ENCODE measurements around the gene CCDC126.
"Not testable (repeated sequence)": the region's sequence is repeated elsewhere in the genome, so short reads cannot be mapped to it uniquely, and the experiment has no call there.

CCDC126 gene, protein sequence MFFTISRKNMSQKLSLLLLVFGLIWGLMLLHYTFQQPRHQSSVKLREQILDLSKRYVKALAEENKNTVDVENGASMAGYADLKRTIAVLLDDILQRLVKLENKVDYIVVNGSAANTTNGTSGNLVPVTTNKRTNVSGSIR

DNA sequence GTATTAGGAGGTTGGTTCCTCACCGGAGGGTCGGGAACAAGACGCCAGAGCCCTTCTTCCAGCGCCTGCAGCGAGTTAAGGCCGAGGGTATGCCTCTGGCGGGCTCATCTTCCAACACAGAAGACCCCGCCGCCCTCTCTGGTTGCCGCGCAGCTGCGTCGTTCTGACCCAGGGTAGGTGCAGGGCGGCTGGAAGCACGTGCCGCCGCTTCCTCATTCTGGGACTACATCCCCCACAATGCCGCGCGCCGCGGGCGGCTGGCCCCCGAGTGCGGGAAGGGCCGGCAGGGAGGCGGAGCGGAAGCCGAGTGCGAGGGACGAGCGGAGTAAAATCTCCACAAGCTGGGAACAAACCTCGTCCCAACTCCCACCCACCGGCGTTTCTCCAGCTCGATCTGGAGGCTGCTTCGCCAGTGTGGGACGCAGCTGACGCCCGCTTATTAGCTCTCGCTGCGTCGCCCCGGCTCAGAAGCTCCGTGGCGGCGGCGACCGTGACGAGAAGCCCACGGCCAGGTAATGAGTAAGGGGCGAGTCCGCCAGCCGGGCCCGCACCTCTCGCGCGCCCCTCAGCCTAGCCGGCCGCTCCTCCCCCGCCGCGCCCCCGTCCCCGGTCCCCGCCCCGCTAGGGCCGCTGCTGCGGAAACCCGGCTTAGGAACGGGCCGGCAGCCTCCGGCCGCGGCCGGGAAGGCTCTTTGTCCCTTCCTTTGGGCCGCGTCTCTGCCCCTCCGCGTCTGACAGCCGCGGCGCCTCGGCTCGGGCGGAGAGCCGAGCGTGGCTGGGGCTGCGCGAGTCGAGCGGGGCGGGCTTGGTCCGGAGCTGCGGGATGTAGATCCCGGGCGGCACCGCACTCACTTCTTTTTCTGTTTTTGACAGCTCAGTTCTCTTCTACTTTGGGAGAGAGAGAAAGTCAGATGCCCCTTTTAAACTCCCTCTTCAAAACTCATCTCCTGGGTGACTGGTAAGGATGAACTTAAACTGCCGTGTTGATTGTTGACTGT, at the start of gene CCDC126:
Gene CCDC126, plus strand, starts transcription at position 289 of the 998 bp plus-strand sequence. CDS start 13,934 bp downstream, outside the sequence.
- peak; percentile 56 for DNase-seq (ENCODE audit: extremely low read depth, low read depth)
- TF ChIP-seq, protein P1, sequence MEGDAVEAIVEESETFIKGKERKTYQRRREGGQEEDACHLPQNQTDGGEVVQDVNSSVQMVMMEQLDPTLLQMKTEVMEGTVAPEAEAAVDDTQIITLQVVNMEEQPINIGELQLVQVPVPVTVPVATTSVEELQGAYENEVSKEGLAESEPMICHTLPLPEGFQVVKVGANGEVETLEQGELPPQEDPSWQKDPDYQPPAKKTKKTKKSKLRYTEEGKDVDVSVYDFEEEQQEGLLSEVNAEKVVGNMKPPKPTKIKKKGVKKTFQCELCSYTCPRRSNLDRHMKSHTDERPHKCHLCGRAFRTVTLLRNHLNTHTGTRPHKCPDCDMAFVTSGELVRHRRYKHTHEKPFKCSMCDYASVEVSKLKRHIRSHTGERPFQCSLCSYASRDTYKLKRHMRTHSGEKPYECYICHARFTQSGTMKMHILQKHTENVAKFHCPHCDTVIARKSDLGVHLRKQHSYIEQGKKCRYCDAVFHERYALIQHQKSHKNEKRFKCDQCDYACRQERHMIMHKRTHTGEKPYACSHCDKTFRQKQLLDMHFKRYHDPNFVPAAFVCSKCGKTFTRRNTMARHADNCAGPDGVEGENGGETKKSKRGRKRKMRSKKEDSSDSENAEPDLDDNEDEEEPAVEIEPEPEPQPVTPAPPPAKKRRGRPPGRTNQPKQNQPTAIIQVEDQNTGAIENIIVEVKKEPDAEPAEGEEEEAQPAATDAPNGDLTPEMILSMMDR (IDR thresholded peaks at IDR 0.05; ENCODE audit: low read depth, low read length), result no peak

DNA sequence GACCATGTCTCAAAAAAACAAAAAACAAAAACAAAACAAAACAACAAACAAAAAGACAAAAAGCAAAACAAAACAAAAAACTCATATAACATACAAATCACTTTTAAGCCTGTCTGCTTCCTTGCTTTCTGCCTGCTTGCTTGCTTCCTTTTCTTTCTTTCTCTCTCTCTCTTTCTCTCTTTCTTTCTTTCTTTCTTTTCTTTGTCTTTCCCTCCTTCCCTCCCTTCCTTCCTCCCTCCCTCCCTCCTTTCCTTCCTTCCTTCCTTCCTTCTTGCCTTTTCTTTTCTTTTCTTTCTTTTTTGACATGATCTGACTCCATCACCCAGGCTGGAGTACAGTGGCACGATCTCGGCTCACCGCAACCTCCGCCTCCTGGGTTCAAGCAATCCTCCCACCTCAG, 49.5 kb upstream of the CCDC126 start:
- DNase-seq (ENCODE audit: extremely low read depth, low read depth), result no peak
- TF ChIP-seq, protein P1 (IDR thresholded peaks at IDR 0.05; ENCODE audit: low read depth, low read length), result no peak

DNA sequence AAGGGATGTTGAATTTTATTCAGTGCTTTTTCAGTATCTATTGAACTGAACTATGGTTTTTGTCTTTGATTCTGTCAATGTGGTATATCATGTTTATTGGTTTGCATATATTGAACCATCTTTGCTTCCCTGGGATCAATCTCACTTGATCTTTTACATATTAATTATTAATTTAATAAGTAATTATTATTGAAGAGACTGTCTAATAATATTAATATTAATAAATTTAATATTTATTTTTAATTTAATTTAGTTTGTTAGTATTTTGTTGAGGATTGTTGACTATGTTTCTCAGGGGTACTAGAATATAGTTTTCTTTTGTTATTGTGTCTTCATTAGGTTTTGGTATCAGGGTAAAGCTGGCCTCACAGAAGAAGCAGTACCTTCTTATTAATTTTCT, 38.9 kb upstream of the CCDC126 start:
- no peak for DNase-seq (ENCODE audit: extremely low read depth, low read depth)
- TF ChIP-seq, protein P1 (IDR thresholded peaks at IDR 0.05; ENCODE audit: low read depth, low read length), result no peak

DNA sequence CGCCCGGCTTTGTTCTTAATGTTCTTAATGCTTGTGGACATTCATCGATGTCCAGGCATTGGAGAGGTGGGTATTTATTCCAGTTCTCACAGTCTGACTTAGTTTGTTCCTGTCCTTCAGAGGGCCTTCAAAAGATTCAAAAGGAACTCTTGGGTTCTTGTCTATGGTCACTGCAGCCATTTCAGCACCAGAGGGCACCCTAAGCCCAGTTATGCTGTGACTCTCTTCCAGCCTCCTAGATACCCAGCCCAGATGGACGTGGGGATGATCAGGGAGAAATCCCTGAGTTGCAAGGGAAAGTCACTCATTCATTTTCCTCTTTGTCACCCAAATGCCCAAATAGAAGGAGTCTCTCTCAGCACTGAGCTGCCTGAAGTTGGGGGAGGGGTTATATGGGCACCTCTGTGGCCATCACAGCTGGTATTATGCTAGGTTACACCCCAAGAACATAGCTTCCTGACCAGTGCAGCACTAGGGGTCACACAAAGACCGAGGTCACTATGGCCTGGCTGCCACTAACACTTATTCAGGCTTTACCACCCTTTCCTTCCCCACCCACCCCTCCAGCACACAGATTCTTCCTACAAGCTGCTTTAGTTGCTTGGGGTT, 26.5 kb upstream of the CCDC126 start:
- DNase-seq (ENCODE audit: extremely low read depth, low read depth), result peak; percentile 52
- TF ChIP-seq, protein P1 (IDR thresholded peaks at IDR 0.05; ENCODE audit: low read depth, low read length), result peak; percentile 91

DNA sequence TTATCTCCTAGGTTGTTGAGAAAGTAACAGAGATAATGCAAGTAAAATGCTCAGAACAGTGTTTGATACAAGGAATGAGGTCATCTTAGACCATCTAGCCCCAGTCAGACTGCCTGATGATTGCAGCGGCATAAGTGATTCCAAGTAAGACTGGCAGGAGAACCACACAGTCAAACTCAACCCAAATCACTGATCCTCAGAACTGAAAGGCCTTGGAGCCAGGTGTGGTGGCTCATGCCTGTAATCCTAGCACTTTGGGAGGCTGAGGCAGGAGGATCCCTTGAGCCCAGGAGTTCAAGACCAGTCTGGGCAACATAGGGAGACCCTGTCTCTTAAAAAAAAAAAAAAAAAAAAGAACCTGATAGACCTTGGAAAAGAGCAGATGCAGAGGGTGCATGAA, 15.2 kb upstream of the CCDC126 start:
- not testable (repeated sequence) for DNase-seq (ENCODE audit: extremely low read depth, low read depth)

DNA sequence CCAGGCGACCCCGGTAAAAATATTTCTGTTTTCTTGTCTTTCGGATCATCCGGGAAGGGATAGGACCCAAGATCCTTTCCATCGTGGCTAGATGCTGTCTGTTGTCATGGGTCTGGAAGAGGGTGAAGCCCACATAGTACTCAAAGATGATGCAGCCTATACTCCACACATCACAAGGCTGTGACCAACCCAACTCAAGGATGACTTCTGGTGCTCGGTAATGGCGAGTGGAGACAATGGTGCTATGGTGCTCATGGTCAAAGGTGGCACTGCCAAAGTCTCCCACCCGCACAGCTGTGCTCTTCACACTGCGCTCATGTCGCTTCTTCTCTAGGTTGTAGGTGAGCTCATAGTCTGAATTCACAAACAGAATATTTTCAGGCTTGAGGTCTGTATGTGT, 11.9 kb upstream of the CCDC126 start:
- DNase-seq (ENCODE audit: extremely low read depth, low read depth), result not testable (repeated sequence)

DNA sequence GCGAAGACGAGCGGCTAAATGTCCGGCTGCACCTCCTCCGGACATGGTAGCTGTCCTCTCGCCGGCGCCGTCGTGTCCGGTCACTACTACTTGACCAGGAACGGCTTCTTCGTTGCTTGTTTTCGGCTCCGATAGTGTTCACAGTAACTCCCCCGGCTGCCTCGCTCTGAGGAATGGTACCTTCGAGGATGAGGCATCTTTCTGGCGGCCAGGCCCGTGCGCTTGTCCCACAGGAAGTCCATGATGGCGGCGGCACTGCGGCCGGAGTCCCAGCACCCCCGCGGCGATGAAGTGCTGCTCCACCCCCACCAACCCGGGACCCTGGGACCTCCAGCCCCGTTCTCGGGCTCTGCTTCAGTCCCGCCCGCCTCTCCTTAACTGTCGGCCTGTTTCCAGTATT, 11.0 kb upstream of the CCDC126 start:
- TF ChIP-seq, protein P1 (IDR thresholded peaks at IDR 0.05; ENCODE audit: low read depth, low read length), result no peak
- DNase-seq (ENCODE audit: extremely low read depth, low read depth), result no peak

DNA sequence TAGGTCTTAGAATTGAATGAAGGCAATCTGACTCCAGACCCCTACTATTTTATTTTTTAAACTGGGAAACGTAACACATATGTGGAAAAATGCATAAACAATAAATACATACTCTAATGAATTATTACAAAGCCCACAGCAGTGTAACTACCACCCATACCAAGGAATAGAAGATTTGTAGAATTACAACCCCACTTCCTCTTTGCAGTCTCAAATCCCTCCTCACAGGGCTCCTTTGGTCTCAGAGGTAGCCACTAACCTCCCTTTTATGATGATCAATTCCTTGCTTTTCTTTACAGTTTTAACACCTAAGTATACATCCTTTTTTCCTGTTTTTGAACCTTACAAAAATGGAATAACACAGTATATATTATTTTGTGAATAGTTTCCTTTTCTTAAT, 6.7 kb upstream of the CCDC126 start:
- DNase-seq (ENCODE audit: extremely low read depth, low read depth), result no peak
- TF ChIP-seq, protein P1 (IDR thresholded peaks at IDR 0.05; ENCODE audit: low read depth, low read length), result no peak
